GM12865 (cell line): ENCODE measurements around the gene ZBTB7C.

Source experiments
- DNase-seq: peaks from one replicate; pipeline ENCODE4 v3.0.0; 2010; ENCODE audit warnings: low read depth
- H3K4me3 ChIP-seq: 2 replicates; pipeline ENCODE4 v1.5.1; 2011; ENCODE audit warnings: mild to moderate bottlenecking, low read depth, low read length, control low read depth
- CTCF ChIP-seq: IDR thresholded peaks from 2 replicates; pipeline ENCODE4 v1.5.1; 2011; ENCODE audit warnings: low read length, control low read depth, low read depth, inconsistent platforms; ENCODE audit not compliant: insufficient read depth; ENCODE audit errors: missing control alignments

Gene ZBTB7C

GRCh38 chr18:48363175-48363574 lies 46.0 kb downstream of the ZBTB7C start:
- no peak for TF ChIP-seq CTCF
- no peak overlapping the region for H3K4me3 ChIP-seq
- no peak for DNase-seq

GRCh38 chr18:48361801-48362200 lies 47.4 kb downstream of the ZBTB7C start:
- no peak for DNase-seq
- TF ChIP-seq CTCF, result no peak
- H3K4me3 ChIP-seq, result no peak overlapping the region

GRCh38 chr18:48360376-48361021 lies 48.7 kb downstream of the ZBTB7C start:
- DNase-seq, result no peak
- H3K4me3 ChIP-seq, result no peak overlapping the region
- TF ChIP-seq CTCF, result no peak

DNA sequence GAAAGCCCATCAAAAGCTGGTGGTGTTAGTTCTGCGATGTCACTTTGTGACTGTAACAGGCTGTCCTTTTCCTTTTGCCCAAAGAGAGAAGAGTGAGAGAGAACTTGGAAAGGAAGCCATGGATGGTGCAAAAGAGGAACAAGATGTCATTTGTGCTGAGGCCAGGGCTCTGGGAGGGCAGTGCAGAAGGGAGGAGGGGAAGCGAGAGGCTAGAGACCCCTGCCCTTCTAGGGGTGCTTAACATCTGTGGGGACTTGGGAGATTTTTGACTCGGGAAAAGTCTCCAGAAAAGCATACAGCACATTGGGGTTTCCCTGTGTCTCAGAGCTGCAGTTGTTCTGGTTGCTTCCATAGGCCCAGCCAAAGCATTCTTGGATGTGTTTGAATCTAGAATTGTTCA lies 49.6 kb downstream of the ZBTB7C start:
- DNase-seq, result no peak
- no peak for TF ChIP-seq CTCF
- H3K4me3 ChIP-seq, result no peak overlapping the region

DNA sequence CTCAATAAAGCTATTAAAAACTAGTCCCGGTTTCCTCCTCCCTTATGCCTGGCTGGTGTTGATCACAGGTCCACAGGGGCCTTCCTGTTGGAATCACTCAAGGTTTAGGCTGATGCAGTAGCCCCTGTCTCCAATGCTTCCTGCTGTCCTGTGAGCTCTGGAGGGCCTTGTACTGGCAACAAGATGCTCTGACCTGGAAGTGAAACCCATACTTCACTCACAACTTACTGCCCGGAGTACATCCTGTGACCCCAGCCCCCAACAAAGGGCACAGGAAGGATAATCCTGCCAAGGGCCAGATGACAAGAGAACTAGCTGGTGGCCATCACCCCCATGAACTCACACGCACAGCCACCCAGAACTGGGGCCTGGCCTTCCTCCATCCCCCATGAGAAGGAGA lies 50.3 kb downstream of the ZBTB7C start:
- H3K4me3 ChIP-seq, result no peak overlapping the region
- no peak for TF ChIP-seq CTCF
- peak; percentile 11 for DNase-seq

DNA sequence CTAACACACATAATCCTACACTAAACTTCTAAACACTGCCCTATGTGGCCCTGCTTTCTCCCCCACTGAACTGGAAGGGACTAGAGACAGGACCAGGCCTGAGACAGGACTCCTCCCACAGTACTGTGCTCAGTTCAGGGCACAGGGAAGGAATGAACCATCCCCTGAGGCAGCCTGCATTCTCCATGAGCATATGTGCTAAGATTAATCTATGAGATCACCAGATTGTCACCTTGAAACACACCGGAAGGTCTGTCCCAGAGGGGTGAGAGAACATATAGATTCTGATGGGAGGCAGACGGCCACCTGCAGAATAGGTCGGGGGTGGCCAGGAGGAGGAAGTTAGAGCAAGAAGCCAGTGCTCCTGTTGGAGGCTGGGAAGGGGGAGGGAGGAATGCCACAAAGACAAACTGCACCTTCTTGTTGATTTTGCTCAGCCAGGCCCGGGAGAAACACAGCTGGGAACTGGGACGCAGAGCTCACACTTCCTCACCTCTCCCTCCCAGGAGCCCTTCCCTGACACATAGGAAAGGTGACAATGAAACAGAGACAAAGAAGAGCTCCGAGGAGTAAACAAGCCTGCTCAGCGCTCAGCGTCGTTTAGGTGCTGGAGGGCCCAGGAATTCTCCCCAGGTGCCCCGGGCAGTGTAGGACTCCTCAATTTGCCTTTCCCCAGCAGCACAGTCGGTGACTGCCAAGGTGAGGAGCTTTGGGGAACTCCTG lies 52.1 kb downstream of the ZBTB7C start:
- TF ChIP-seq CTCF, result no peak
- DNase-seq, result no peak
- H3K4me3 ChIP-seq, result no peak overlapping the region
